ENCODE results near the gene GABRG3.

DNA sequence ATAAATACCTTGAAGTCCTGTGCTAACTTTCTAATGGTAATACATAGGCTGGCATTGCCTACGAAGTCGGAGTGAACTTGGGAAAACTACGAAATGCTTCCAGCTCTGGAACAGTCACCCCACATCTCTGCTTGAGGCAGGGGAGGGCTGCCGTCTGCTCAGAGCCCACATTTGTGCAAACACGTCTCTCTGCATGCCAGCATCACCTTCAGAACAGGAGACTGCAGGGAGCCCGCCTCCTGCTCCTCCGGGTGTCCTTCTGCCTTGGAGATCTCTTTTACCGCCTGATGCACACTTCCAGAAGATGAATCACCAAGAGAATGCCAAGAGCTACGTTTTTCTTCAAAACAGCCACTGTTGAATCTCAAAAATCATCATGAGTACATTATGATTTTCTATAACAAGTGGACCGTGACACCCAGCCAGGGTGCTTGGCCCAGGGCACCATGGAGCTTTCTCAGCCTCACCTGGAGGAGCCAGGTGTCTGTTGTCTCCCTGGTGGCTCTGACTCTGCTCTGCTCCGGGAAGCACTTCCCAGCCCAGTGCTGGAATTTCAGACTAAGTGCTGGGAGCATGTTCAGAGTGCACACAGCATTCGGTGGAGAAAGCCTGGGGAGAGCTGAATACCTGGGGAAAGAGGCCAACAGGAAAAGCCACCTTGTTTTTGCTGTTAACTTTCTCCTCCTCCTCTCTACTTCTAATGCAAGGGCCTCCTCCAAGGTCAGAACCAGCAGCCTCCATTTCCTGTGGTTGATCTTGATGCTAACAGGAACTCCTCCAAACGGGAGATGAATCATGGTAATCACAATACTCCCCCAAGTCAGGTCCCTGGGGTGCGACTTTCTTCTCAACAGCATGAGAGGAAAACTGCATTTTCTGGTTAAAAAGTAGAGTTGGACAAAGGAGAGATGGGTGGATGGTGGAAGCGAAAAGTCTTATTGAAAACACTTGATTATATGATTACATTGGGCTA lies 467.7 kb downstream of the GABRG3 start:
- TF ChIP-seq, protein P1, sequence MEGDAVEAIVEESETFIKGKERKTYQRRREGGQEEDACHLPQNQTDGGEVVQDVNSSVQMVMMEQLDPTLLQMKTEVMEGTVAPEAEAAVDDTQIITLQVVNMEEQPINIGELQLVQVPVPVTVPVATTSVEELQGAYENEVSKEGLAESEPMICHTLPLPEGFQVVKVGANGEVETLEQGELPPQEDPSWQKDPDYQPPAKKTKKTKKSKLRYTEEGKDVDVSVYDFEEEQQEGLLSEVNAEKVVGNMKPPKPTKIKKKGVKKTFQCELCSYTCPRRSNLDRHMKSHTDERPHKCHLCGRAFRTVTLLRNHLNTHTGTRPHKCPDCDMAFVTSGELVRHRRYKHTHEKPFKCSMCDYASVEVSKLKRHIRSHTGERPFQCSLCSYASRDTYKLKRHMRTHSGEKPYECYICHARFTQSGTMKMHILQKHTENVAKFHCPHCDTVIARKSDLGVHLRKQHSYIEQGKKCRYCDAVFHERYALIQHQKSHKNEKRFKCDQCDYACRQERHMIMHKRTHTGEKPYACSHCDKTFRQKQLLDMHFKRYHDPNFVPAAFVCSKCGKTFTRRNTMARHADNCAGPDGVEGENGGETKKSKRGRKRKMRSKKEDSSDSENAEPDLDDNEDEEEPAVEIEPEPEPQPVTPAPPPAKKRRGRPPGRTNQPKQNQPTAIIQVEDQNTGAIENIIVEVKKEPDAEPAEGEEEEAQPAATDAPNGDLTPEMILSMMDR (IDR thresholded peaks at IDR 0.05), result no peak
- no peak for TF ChIP-seq POLR2A (IDR thresholded peaks at IDR 0.05)
